Astrocyte (in vitro differentiated cells and primary cell): ENCODE data around the gene PKD1. TPM values are rescaled to one million over a fixed set of nuclear protein-coding genes. Genes with fewer than 3 reads are reported as not detected.

ENCODE experiments used
- DNase-seq: peaks from one replicate; pipeline ENCODE4 v3.0.0-alpha.2; 2010; ENCODE audit warnings: low read depth
- FAIRE-seq: peaks from 2 replicates; lab custom pipeline; 2011; peaks lifted over from hg19 to GRCh38; lab: Jason Lieb, UNC
- H2AFZ ChIP-seq: 2 replicates; pipeline ENCODE4 v1.6.0; 2012; ENCODE audit warnings: low read depth, low read length, inconsistent platforms
- H3K27ac ChIP-seq: 2 replicates; pipeline ENCODE4 v1.5.1; 2011; ENCODE audit warnings: low read depth, low read length, inconsistent platforms
- H3K27me3 ChIP-seq: 2 replicates; pipeline ENCODE4 v1.6.0; 2011; ENCODE audit warnings: low read length, inconsistent platforms; ENCODE audit not compliant: insufficient read depth
- H3K36me3 ChIP-seq: 2 replicates; pipeline ENCODE4 v1.5.1; 2011; ENCODE audit warnings: low read length, inconsistent platforms; ENCODE audit not compliant: insufficient read depth
- H3K4me1 ChIP-seq: 2 replicates; pipeline ENCODE4 v1.5.1; 2011; ENCODE audit warnings: low read length, inconsistent platforms; ENCODE audit not compliant: insufficient read depth
- H3K4me2 ChIP-seq: 2 replicates; pipeline ENCODE4 v1.6.0; 2012; ENCODE audit warnings: low read length, inconsistent platforms
- H3K4me3 ChIP-seq: 2 replicates; pipeline ENCODE4 v1.5.1; 2011; ENCODE audit warnings: low read depth, mild to moderate bottlenecking, low read length, inconsistent platforms; ENCODE audit not compliant: insufficient read depth
- H3K79me2 ChIP-seq: 2 replicates; pipeline ENCODE4 v1.6.0; 2012; ENCODE audit warnings: mild to moderate bottlenecking, low read length, inconsistent platforms; ENCODE audit not compliant: insufficient read depth
- H3K9ac ChIP-seq: 2 replicates; pipeline ENCODE4 v1.6.0; 2012; ENCODE audit warnings: mild to moderate bottlenecking, low read length, inconsistent platforms
- H3K9me3 ChIP-seq: 2 replicates; pipeline ENCODE4 v1.5.1; 2012; ENCODE audit warnings: low read depth, mild to moderate bottlenecking, low read length, inconsistent platforms; ENCODE audit not compliant: insufficient read depth
- H4K20me1 ChIP-seq: 2 replicates; pipeline ENCODE4 v1.6.0; 2012; ENCODE audit warnings: low read length, inconsistent platforms; ENCODE audit not compliant: insufficient read depth
- H3K27ac Mint-ChIP-seq: one replicate; pipeline ENCODE4 v1.8.0; 2021; ENCODE audit warnings: mild to moderate bottlenecking, mixed read lengths; ENCODE audit not compliant: unreplicated experiment
- H3K27me3 Mint-ChIP-seq: one replicate; pipeline ENCODE4 v1.8.0; 2021; ENCODE audit warnings: low read depth, mixed read lengths; ENCODE audit not compliant: unreplicated experiment
- H3K36me3 Mint-ChIP-seq: one replicate; pipeline ENCODE4 v1.8.0; 2021; ENCODE audit warnings: low read depth, mixed read lengths; ENCODE audit not compliant: unreplicated experiment
- H3K4me1 Mint-ChIP-seq: one replicate; pipeline ENCODE4 v1.8.0; 2021; ENCODE audit warnings: low read depth, mixed read lengths; ENCODE audit not compliant: unreplicated experiment
- H3K4me3 Mint-ChIP-seq: one replicate; pipeline ENCODE4 v1.8.0; 2021; ENCODE audit warnings: mild to moderate bottlenecking, moderate library complexity, mixed read lengths; ENCODE audit not compliant: unreplicated experiment
- H3K9me3 Mint-ChIP-seq: one replicate; pipeline ENCODE4 v1.8.0; 2021; ENCODE audit warnings: mild to moderate bottlenecking, mixed read lengths; ENCODE audit not compliant: unreplicated experiment
- EZH2 ChIP-seq: IDR thresholded peaks from 2 replicates; pipeline ENCODE4 v1.6.1; 2012; ENCODE audit warnings: mild to moderate bottlenecking, low read length, inconsistent platforms; ENCODE audit not compliant: insufficient read depth
- total RNA-seq: library from RNA; stranded (reverse); gene quantifications from 2 replicates; pipeline ENCODE4 v1.2.1, GENCODE V29; 2021
- TF ChIP-seq, protein P1 (sequence below): IDR thresholded peaks from 2 replicates; pipeline ENCODE4 v1.5.1; 2011; ENCODE audit warnings: low read depth, mild to moderate bottlenecking, inconsistent platforms, low read length, moderate library complexity; ENCODE audit not compliant: insufficient read depth

Gene PKD1
- total RNA-seq, 1 donor from 2014 or later, result 112 TPM

DNA sequence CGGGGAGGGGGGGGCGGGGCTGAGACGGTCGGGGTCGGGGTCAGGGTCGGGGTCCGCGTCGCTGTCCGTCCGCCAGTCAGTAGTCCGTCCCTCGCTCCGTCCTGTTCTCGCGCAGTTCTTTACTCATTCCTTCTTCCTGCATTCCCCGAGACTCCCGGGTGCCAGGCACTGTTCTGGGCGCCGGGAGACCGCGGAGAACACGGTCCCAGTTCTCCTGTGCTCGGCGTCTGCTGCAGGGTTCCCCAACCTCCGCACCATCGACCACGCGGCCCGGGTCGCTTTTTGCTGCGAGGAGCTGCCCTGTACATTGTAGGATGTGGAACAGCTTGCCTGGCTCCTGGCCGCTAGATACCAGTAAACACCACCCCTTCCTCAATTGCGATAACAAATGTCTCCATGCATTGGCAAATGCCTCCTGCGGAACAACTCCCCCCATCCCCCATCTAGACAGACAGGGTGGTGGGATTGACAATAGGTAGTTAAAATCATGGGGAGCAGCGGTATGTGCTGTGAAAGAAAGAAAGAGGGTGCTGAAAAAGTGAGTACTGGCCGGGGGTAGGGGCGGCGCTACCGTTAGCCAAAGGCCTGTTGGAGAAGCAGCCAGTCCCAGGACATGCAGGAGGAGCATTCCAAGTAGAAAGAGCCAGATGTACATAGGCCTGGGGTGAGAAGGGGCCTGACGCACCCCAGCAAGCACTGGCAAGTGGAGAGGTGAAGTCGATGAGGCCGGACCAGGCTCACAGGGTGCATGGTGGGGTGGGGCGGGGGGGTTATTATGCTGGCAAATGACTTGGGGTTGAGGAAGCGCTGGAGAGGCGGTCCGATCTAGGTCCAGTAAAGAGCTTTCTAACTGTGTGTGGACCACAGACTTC is 20.5 kb upstream of the PKD1 start:
- peak; percentile 69 for DNase-seq
- Histone ChIP-seq H3K27me3 (no peaks in the 10 kb centered on the region), H3K36me3 (peaks cover 7% of the 10 kb centered on the region), H3K9ac (peak overlapping the region; percentile 93), H4K20me1 (peaks cover 89% of the 10 kb centered on the region), H3K4me3 (peak overlapping the region; percentile 97), H3K4me1 (peaks cover 72% of the 10 kb centered on the region), H3K9me3 (no peaks in the 10 kb centered on the region), H3K27ac (peak overlapping the region; percentile 63), H3K4me2 (peak overlapping the region; percentile 92), H3K79me2 (peaks cover 92% of the 10 kb centered on the region), H2AFZ (peak overlapping the region; percentile 6)
- Mint-ChIP-seq H3K4me3 (peak overlapping the region; percentile 96), H3K4me1 (peaks cover 26% of the 10 kb centered on the region), H3K27me3 (no peaks in the 10 kb centered on the region), H3K27ac (peak overlapping the region; percentile 96), H3K9me3 (no peaks in the 10 kb centered on the region), H3K36me3 (peaks cover 11% of the 10 kb centered on the region)
- TF ChIP-seq EZH2, result no peak
- TF ChIP-seq, protein P1, sequence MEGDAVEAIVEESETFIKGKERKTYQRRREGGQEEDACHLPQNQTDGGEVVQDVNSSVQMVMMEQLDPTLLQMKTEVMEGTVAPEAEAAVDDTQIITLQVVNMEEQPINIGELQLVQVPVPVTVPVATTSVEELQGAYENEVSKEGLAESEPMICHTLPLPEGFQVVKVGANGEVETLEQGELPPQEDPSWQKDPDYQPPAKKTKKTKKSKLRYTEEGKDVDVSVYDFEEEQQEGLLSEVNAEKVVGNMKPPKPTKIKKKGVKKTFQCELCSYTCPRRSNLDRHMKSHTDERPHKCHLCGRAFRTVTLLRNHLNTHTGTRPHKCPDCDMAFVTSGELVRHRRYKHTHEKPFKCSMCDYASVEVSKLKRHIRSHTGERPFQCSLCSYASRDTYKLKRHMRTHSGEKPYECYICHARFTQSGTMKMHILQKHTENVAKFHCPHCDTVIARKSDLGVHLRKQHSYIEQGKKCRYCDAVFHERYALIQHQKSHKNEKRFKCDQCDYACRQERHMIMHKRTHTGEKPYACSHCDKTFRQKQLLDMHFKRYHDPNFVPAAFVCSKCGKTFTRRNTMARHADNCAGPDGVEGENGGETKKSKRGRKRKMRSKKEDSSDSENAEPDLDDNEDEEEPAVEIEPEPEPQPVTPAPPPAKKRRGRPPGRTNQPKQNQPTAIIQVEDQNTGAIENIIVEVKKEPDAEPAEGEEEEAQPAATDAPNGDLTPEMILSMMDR, result no peak
- FAIRE-seq, result no peak

DNA sequence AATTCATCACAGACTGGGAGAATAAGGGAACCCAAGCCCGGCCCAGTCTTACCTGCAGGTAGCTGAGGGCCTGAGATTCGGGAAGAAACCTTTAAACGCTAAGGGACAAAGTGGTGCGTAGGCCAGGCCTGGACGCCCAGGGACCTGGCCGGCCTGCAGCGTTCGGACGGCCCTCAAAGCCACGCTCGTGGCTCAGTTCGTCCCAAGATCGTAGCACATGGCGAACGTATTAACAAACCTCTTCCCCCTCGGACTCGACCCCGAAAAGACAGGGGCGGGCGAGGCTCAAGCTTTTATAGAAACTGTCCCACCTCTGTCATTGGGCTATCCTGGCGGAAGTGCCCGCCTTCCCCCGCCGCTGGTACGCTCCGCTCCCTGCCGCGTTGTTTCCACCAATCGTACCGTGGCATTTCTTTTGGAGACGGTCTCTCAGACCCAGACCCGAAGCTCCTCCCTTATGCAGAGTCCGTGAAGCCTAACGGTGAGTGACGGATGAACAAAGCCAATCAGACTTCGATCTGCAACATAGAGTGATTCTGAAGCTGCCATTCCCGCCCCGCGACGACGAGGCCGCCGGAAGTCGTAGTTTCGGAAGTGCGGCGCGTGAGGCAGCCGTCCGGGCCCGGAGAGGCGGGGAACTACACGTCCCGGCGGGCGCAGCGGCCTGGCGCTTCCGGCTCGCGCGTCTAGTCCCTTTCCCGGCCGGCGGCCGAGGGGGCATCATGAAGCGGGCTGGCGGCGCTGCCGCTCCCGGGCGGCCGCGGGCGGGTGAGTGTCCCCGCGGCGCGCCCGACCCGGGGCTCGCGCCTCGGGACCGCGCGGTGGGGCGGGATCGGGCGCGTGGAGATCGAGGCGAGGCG is 19.6 kb upstream of the PKD1 start, which contains the start of gene TRAF7:
TRAF7 (plus strand) TSS at position 692 of the 860 bp plus-strand sequence. CDS start 8,139 bp downstream, outside the sequence.
- Mint-ChIP-seq H3K27ac (peak within 1 kb of the TSS; percentile 96), H3K27me3 (no peaks in the 10 kb centered on the region), H3K4me3 (peak within 1 kb of the TSS; percentile 96), H3K36me3 (peaks cover 13% of the 10 kb centered on the region), H3K4me1 (peaks cover 29% of the 10 kb centered on the region), H3K9me3 (no peaks in the 10 kb centered on the region)
- H4K20me1 ChIP-seq, result peaks cover 92% of the 10 kb centered on the region
- peak; percentile 79 for FAIRE-seq
- H3K27ac ChIP-seq, result peak within 1 kb of the TSS; percentile 66
- H2AFZ ChIP-seq, result peak within 1 kb of the TSS; percentile 6
- H3K4me1 ChIP-seq, result peaks cover 75% of the 10 kb centered on the region
- H3K79me2 ChIP-seq, result peaks cover 86% of the 10 kb centered on the region
- H3K4me3 ChIP-seq, result peak within 1 kb of the TSS; percentile 97
- no peaks in the 10 kb centered on the region for H3K9me3 ChIP-seq
- H3K27me3 ChIP-seq, result no peaks in the 10 kb centered on the region
- peaks cover 7% of the 10 kb centered on the region for H3K36me3 ChIP-seq
- H3K9ac ChIP-seq, result peak within 1 kb of the TSS; percentile 96
- peak; percentile 100 for DNase-seq
- H3K4me2 ChIP-seq, result peak within 1 kb of the TSS; percentile 100
- TF ChIP-seq, protein P1, result no peak
- no peak for TF ChIP-seq EZH2
